ENCODE results near the gene MAP2K6.

The MAP2K6 gene

GRCh38 chr17:69425978-69426377 is 11.5 kb downstream of the MAP2K6 start:
- no peak for FAIRE-seq
- DNase-seq (ENCODE audit: low spot score): no peak

DNA sequence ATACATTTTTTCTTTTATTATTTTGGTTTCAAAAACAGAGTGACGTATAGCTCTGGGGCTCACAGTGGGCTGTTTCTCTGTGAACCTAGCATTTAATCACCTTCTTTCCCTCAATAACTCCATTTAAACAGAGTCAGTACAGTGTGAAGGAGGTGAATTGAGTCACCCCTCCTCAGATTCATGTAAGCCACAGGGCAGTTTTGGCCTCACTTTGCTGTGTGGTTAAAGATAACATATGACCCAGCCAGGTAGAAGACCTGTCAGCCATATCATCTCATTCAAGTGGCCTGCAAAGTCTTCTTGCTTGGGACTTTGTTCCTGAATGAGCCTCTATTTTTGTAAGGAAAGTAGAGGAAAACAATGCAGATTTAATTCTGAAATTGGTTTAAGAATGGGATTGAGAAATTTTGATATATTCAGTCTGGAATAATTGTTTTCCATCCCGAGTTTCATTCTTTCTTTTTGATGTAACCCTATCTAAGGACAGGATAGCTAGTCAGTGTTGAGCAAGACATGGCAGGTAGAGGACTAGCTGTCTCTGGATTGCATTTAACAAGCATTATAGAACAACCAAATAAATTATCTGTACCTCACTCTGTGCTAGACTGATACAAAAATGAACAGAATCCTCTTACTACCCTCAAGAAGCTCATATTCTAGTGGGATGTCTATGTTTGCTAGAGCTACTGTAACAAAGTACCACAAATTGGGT is 13.1 kb downstream of the MAP2K6 start:
- no peak for FAIRE-seq
- DNase-seq (ENCODE audit: low spot score): no peak

GRCh38 chr17:69428252-69428980 is 13.9 kb downstream of the MAP2K6 start:
- no peak for DNase-seq (ENCODE audit: low spot score)
- no peak for FAIRE-seq

GRCh38 chr17:69430488-69430887 is 16.0 kb downstream of the MAP2K6 start:
- FAIRE-seq: no peak

DNA sequence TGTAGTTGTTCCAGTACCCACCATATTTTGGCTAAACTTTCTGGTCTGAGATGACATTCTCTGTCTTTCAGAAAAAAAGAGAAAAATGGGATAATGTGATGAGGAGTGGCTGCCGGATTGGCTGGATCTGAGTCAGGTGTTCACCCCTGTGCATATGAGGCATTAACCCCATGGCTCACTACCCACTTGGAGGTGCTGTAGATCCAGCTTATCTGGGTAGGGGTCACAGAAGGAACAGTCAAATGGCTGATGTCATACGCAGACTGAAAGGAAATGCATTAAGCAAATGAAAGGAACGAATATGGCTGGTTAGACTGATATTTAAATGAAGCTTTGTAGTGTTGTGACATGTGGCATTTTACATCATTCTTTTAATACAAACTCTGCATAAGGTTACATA is 17.3 kb downstream of the MAP2K6 start:
- DNase-seq (ENCODE audit: low spot score) (no peak), FAIRE-seq (peak; percentile 85)

More at GRCh38 chr17:69430488-69430887, 16.0 kb downstream of the MAP2K6 start:
- DNase-seq (ENCODE audit: low spot score): no peak

GRCh38 chr17:69433093-69433492 is 18.6 kb downstream of the MAP2K6 start:
- FAIRE-seq: no peak
- DNase-seq (ENCODE audit: low spot score): no peak

GRCh38 chr17:69434164-69434579 is 19.7 kb downstream of the MAP2K6 start:
- no peak for FAIRE-seq
- DNase-seq (ENCODE audit: low spot score): peak; percentile 25

- FAIRE-seq: no peak
- DNase-seq (ENCODE audit: low spot score): no peak
Observed at GRCh38 chr17:69435971-69436696, 21.6 kb downstream of the MAP2K6 start.

DNA sequence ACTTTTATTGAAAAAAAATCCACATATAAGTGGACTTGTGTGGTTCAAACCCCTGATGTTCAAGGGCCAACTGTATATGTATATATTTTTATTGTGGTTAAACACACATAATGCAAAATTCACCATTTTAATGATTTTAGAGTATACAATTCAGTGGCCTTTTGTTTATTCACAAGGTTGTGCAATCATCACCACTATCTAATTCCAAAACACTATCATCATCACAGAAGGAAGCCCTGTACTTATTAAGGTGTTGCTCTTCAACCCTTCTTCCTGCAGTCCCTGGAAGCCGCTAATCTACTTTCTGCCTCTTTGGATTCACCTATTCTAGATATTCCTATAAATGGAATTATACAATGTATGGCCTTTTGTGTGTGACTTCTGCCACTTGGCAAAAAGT is 23.0 kb downstream of the MAP2K6 start:
- DNase-seq (ENCODE audit: low spot score) (no peak), FAIRE-seq (no peak)

GRCh38 chr17:69438776-69439175 is 24.3 kb downstream of the MAP2K6 start:
- FAIRE-seq (no peak), DNase-seq (ENCODE audit: low spot score) (no peak)

DNA sequence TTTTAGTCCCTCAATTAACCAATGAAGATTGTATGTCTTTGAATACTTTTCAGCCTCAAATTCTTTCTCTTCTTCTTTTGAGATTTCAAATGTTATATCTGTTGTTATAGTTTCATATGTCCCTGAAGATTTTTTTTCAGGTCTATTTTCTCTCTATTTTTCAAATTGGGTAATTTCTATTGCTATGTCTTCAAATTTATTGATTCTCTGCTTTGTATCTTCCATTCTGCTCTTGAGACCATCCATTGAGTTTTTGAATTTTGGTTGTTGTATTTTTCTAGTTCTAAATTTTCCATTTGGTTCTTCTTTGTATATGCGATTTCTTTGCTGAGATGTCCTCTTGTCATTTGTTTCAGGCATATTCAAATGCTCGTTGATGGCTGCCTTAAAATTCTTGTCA is 26.7 kb downstream of the MAP2K6 start:
- DNase-seq (ENCODE audit: low spot score) (no peak), FAIRE-seq (no peak)

GRCh38 chr17:69443138-69443537 is 28.6 kb downstream of the MAP2K6 start:
- DNase-seq (ENCODE audit: low spot score): no peak
- FAIRE-seq: no peak

GRCh38 chr17:69444023-69444422 is 29.5 kb downstream of the MAP2K6 start:
- FAIRE-seq (no peak), DNase-seq (ENCODE audit: low spot score) (no peak)

DNA sequence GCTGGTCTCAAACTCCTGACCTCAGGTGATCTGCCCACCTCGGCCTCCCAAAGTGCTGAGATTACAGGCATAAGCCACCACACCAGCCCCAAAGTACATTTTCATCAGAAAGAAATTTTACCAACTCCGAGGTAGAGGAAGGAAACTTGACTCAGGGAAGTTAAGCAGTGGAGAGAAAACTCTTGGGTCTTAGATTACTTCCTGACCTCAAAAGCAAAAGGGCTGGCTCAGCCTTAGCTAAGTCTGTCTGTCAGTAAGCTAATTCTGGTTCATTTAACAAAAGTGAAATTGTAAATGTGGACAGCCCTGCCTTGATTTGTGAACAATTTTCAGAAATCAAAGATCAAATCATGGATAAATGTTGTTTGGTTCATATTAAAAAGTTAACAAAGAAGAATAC is 30.6 kb downstream of the MAP2K6 start:
- FAIRE-seq: no peak

GRCh38 chr17:69447726-69448125 is 33.2 kb downstream of the MAP2K6 start:
- no peak for FAIRE-seq
- DNase-seq (ENCODE audit: low spot score): no peak

More for the DNA sequence above, 30.6 kb downstream of the MAP2K6 start:
- DNase-seq (ENCODE audit: low spot score): no peak

DNA sequence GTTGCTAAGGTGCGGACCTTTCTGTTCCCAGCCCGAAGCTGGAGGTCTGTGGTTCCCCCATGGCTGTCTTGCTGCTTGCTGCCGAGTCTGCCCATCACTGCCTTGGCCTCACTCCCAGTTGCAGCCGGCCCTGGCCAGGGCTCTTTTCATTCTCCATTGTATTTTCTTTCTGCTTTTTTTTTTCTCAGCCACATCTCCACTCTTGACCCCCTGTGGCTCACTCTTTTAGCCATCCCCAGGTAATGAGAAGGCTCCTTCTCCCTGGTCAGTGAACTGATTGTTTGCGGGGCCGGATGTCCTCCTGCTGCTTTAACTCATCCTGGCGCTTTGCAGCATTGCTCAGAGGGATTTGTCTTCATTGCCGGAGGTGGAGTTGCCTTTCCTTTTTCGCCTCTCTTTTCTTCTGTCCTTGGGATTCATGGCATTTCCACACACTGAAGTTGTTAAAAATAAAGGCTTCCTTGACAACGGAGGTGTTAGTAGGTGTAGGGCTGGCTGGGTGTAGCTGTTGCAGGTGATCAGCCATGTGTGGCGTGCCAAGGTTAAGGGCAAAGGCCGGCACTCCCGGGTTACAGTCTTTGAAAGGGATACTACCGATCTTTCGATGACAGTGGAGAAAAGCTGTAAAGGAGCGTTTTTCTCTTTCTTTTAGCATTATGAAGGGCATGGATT is 34.1 kb downstream of the MAP2K6 start:
- FAIRE-seq: peak; percentile 40
- no peak for DNase-seq (ENCODE audit: low spot score)

- FAIRE-seq (no peak), DNase-seq (ENCODE audit: low spot score) (no peak)
Observed at GRCh38 chr17:69450131-69450530, 35.6 kb downstream of the MAP2K6 start.

- DNase-seq (ENCODE audit: low spot score): no peak
- no peak for FAIRE-seq
Observed at GRCh38 chr17:69450918-69451317, 36.4 kb downstream of the MAP2K6 start.

GRCh38 chr17:69451416-69452394 is 37.2 kb downstream of the MAP2K6 start:
- DNase-seq (ENCODE audit: low spot score): no peak
- no peak for FAIRE-seq

- no peak for FAIRE-seq
- DNase-seq (ENCODE audit: low spot score): no peak
Observed at GRCh38 chr17:69452664-69453260, 38.3 kb downstream of the MAP2K6 start.
